HepG2 (cell line): ENCODE data around the gene GNB1. TPM values are rescaled to one million over a fixed set of nuclear protein-coding genes. Genes with fewer than 3 reads are reported as not detected.

ENCODE experiments used
- AGO2 ChIP-seq: fragments of 200-400 bp; formaldehyde crosslinking; optimal IDR thresholded peaks from 2 replicates; pipeline ENCODE3; 2017; ENCODE audit warnings: mild to moderate bottlenecking, low read depth, low read length, moderate library complexity
- AHR ChIP-seq: IDR thresholded peaks from 2 replicates; pipeline ENCODE4 v1.6.1; 2018; ENCODE audit warnings: missing genetic modification reagents, missing compliant biosample characterization
- ATF4 ChIP-seq, 2 experiments: fragments of 450-650 bp in 1 of 2; sonication (generic) in 1 of 2; formaldehyde crosslinking; IDR thresholded peaks; 2 replicates each; pipeline versions ENCODE4 v1.5.0 to v1.8.0; 2020 to 2022; ENCODE audit warnings: mild to moderate bottlenecking in 1 of 2, missing genetic modification reagents in 1 of 2
- BCL3 ChIP-seq: sonication (generic); formaldehyde crosslinking; IDR thresholded peaks from 2 replicates; pipeline ENCODE4 v1.5.1; 2020; ENCODE audit warnings: mild to moderate bottlenecking, missing genetic modification reagents, moderate library complexity
- CBX5 ChIP-seq: sonication (generic); formaldehyde crosslinking; IDR thresholded peaks from 2 replicates; pipeline ENCODE4 v1.4.0; 2020; ENCODE audit warnings: missing genetic modification reagents, borderline replicate concordance
- CSRNP2 ChIP-seq: sonication (generic); formaldehyde crosslinking; conservative IDR thresholded peaks from 2 replicates; pipeline ENCODE4 v1.8.0; 2022; ENCODE audit warnings: low read depth, missing genetic modification reagents
- DDIT3 ChIP-seq: sonication (generic); formaldehyde crosslinking; IDR thresholded peaks from 2 replicates; pipeline ENCODE4 v1.4.0; 2020; ENCODE audit warnings: mild to moderate bottlenecking, missing genetic modification reagents
- DMTF1 ChIP-seq: sonication (generic); formaldehyde crosslinking; IDR thresholded peaks from 2 replicates; pipeline ENCODE4 v1.4.0; 2020; ENCODE audit warnings: mild to moderate bottlenecking, missing genetic modification reagents
- E2F5 ChIP-seq: sonication (generic); formaldehyde crosslinking; conservative IDR thresholded peaks from 2 replicates; pipeline ENCODE4 v1.4.0; 2020; ENCODE audit warnings: missing genetic modification reagents
- ETV5 ChIP-seq: IDR thresholded peaks from 2 replicates; pipeline ENCODE4 v1.6.1; 2018; ENCODE audit warnings: missing biosample characterization, missing genetic modification reagents, inconsistent platforms, borderline replicate concordance
- JARID2 ChIP-seq: sonication (generic); formaldehyde crosslinking; IDR thresholded peaks from 2 replicates; pipeline ENCODE4 v1.8.1; 2023; ENCODE audit warnings: missing genetic modification reagents, inconsistent platforms; ENCODE audit not compliant: insufficient replicate concordance
- MEIS2 ChIP-seq: sonication (generic); formaldehyde crosslinking; IDR thresholded peaks from 2 replicates; pipeline ENCODE4 v1.9.0; 2021; ENCODE audit warnings: mild to moderate bottlenecking, missing genetic modification reagents
- MTA3 ChIP-seq: sonication (generic); formaldehyde crosslinking; IDR thresholded peaks from 2 replicates; pipeline ENCODE4 v1.4.0; 2020; ENCODE audit warnings: missing genetic modification reagents
- NFE2L1 ChIP-seq: sonication (generic); formaldehyde crosslinking; IDR thresholded peaks from 2 replicates; pipeline ENCODE4 v1.4.0; 2020; ENCODE audit warnings: missing genetic modification reagents, mild to moderate bottlenecking, borderline replicate concordance
- NFE2L2 ChIP-seq: fragments of 150-350 bp; IDR thresholded peaks from 2 replicates; pipeline ENCODE4 v1.6.1; 2014; ENCODE audit warnings: low read length
- ZBTB8A ChIP-seq: sonication (generic); formaldehyde crosslinking; IDR thresholded peaks from 2 replicates; pipeline ENCODE4 v1.4.0; 2020; ENCODE audit warnings: mild to moderate bottlenecking, low read depth, missing genetic modification reagents, borderline replicate concordance
- ZNF205 ChIP-seq: IDR thresholded peaks from 2 replicates; pipeline ENCODE4 v1.6.1; 2018; ENCODE audit warnings: missing biosample characterization, missing genetic modification reagents
- ZNF24 ChIP-seq: fragments of 450-650 bp; IDR thresholded peaks from 2 replicates; pipeline ENCODE4 v1.6.1; 2017; ENCODE audit warnings: antibody characterized with exemption, mild to moderate bottlenecking
- ZNF296 ChIP-seq: sonication (generic); formaldehyde crosslinking; conservative IDR thresholded peaks from 2 replicates; pipeline ENCODE4 v1.5.0; 2020; ENCODE audit warnings: mild to moderate bottlenecking, missing genetic modification reagents
- ZNF703 ChIP-seq: sonication (generic); formaldehyde crosslinking; IDR thresholded peaks from 2 replicates; pipeline ENCODE4 v1.5.1; 2020; ENCODE audit warnings: missing genetic modification reagents, mild to moderate bottlenecking, moderate library complexity, borderline replicate concordance
- ZSCAN12 ChIP-seq: sonication (generic); formaldehyde crosslinking; IDR thresholded peaks from 2 replicates; pipeline ENCODE4 v1.9.0; 2021; ENCODE audit warnings: mild to moderate bottlenecking, missing genetic modification reagents
- ZSCAN30 ChIP-seq: sonication (generic); formaldehyde crosslinking; IDR thresholded peaks from 2 replicates; pipeline ENCODE4 v1.5.0; 2020; ENCODE audit warnings: mild to moderate bottlenecking, missing genetic modification reagents
- polyA plus RNA-seq, 8 experiments: library from polyadenylated mRNA; depleted of rRNA in 3 of 8; stranded (reverse) in 7 of 8; unstranded in 1 of 8; fragments of >200 nt; fragmentation: Illumina TruSeq in 4 of 8; extraction: Trizol in 4 of 8; gene quantifications; 2 replicates each; pipeline versions ENCODE4 v1.2.1 to v1.2.3, GENCODE V29; 2011 to 2016; ENCODE audit warnings: low read depth in 4 of 8, missing spikeins in 1 of 8, mixed read lengths in 1 of 8; ENCODE audit not compliant: insufficient read depth in 1 of 8
- total RNA-seq, 5 experiments: library from RNA; depleted of rRNA; stranded (reverse); fragments of >200 nt; fragmentation: Illumina TruSeq; extraction: Trizol; gene quantifications; 2 replicates each; pipeline ENCODE4 v1.2.3, GENCODE V29; 2016; ENCODE audit warnings: low read depth in 1 of 5

GNB1 gene
- total and polyA plus RNA-seq, 2 of the 13 experiments (the other 11 are each of a cell fraction or from before 2014, with no cell fraction given): 66.2 to 327 TPM

- TF ChIP-seq ETV5 (CRISPR knock-in tag): 0 out of 2 replicates have a peak, but pooled peaks have one; percentile 19
- TF ChIP-seq ZNF296: no peak
- no peak for TF ChIP-seq DDIT3 (CRISPR knock-in tag)
- peak; percentile 24; the same call in 1 of the 2 replicates for TF ChIP-seq CSRNP2
- TF ChIP-seq CBX5 (CRISPR knock-in tag): no peak
- TF ChIP-seq NFE2L1: no peak
- no peak for TF ChIP-seq MTA3 (CRISPR knock-in tag)
- TF ChIP-seq ATF4 (CRISPR knock-in tag; IDR thresholded peaks at IDR 0.05): 0 out of 4 replicates have a peak, but pooled peaks of 1 of the 2 experiments have one; percentile 13
- peak; percentile 52; the same call in 1 of the 2 replicates for TF ChIP-seq AHR (CRISPR knock-in tag)
- no peak for TF ChIP-seq DMTF1 (CRISPR knock-in tag)
- 0 out of 2 replicates have a peak, but pooled peaks have one; percentile 52 for TF ChIP-seq BCL3 (CRISPR knock-in tag)
- TF ChIP-seq AGO2: peak; percentile 39
- TF ChIP-seq ZSCAN30: no peak
- no peak for TF ChIP-seq JARID2 (CRISPR knock-in tag)
- TF ChIP-seq ZNF24: no peak
- peak; percentile 30; the same call in 1 of the 2 replicates for TF ChIP-seq ZBTB8A (CRISPR knock-in tag)
- TF ChIP-seq ZSCAN12 (CRISPR knock-in tag): no peak
- no peak for TF ChIP-seq ZNF703
- no peak; the same call in 1 of the 2 replicates for TF ChIP-seq MEIS2 (CRISPR knock-in tag)
- 0 out of 2 replicates have a peak, but pooled peaks have one; percentile 22 for TF ChIP-seq E2F5 (CRISPR knock-in tag)
- no peak for TF ChIP-seq NFE2L2
- TF ChIP-seq ZNF205 (CRISPR knock-in tag): no peak
Measured at GRCh38 chr1:1777950-1778662, 112.8 kb downstream of the GNB1 start, which contains the start of gene NADK (continued).
